HS-5 (cell line): ENCODE results near the gene XXYLT1.

ENCODE experiments used
- DNase-seq: peaks from one replicate; pipeline ENCODE4 v3.0.0-alpha.2; 2012; ENCODE audit warnings: low read depth

Gene XXYLT1

DNA sequence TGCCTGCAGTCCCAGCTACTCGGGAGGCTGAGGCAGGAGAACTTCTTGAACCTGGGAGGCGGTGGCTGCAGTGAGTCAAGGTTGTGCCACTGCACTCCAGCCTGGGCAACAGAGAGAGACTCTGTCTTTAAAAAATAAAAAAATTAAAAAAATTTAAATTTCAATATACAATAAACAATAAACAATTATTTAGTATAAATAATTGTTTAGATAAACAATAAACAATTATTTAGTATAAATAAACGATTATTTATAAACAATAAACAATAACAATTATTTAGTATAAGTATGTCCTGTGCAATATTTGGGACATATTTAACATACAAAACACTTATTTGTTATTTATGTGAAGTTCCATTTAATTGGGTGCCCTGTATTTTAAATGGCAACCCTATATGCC is 119.6 kb downstream of the XXYLT1 start:
- no peak for DNase-seq

GRCh38 chr3:195150181-195151118 is 120.5 kb downstream of the XXYLT1 start:
- no peak for DNase-seq

DNA sequence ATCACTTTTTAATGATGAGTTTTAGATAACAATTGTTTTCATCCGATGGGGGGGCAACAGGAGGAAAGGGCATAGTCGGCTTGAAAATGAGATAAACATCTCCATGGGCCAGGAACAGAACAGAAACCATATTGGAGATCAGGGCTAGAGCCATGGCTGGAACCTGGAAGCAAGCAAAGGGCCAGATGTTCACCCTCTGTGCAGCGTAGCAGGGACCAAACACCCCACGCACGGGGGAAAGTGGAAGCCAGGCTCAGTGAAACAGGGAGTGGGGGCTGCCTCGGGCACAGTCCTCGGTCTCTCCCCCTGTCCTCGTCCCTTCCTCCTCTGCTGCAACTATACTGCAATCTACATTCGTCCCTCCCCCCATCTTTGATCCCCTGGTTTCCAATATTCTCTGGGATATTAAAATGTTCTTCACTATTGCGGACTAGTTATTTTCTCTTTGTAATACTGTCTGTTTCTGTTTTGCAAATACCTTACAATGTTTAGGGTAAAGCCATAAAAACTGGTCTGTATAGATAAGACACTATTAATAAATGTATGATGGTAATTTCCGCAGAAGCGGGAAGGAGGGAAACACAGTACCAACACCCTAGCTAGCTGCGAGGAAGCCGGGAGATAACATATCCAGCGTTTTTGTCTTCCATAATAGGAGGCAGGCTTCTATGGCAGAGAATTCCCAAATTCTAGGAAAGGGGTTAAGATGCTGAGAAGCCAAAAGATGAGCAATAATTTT is 121.5 kb downstream of the XXYLT1 start:
- DNase-seq: no peak

- no peak for DNase-seq
These were observed 122.4 kb downstream of the XXYLT1 start for GRCh38 chr3:195148549-195148948.

GRCh38 chr3:195147649-195148080 is 123.3 kb downstream of the XXYLT1 start:
- no peak for DNase-seq

DNA sequence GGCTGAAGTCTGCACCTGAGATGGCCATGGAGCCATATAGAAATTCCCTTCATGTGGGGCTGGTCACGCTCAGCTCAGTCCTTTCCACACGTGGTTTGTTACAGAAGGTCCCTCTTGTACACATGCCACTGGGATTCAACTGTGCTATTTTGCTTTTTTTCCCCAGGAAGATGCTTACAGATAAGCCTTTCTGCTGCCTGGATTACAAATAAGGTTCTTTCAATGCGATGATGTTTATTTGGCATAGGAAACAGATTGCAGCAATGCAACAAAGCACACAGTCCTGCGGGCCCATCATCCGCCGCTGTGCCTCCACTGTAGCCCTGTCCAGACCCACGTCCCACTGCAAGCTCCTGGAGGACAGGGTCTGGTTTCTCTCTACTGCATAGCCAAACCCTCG is 124.8 kb downstream of the XXYLT1 start:
- DNase-seq: no peak

GRCh38 chr3:195145579-195145978 is 125.4 kb downstream of the XXYLT1 start:
- no peak for DNase-seq

- no peak for DNase-seq
These were observed 127.7 kb downstream of the XXYLT1 start for GRCh38 chr3:195143221-195143620.

DNA sequence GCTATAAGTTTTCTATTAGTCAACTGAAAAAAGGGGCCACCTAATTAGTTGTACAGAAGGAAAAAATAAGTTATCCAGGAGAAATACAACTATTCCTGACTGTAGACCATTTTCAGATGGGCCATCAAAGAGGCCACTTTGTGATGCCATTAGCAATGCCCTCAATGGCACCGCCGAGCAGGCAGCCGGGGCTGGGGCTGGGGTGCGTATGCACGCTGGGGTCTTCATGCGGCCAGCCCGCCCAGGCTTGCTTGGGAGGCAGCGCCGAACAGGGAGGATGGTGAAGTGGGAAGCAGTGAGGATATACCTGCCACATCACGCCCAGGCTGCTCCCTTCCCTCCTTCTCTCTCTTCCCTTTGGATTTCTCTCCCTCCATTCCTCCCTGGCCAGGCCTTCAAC is 128.4 kb downstream of the XXYLT1 start:
- DNase-seq: no peak

DNA sequence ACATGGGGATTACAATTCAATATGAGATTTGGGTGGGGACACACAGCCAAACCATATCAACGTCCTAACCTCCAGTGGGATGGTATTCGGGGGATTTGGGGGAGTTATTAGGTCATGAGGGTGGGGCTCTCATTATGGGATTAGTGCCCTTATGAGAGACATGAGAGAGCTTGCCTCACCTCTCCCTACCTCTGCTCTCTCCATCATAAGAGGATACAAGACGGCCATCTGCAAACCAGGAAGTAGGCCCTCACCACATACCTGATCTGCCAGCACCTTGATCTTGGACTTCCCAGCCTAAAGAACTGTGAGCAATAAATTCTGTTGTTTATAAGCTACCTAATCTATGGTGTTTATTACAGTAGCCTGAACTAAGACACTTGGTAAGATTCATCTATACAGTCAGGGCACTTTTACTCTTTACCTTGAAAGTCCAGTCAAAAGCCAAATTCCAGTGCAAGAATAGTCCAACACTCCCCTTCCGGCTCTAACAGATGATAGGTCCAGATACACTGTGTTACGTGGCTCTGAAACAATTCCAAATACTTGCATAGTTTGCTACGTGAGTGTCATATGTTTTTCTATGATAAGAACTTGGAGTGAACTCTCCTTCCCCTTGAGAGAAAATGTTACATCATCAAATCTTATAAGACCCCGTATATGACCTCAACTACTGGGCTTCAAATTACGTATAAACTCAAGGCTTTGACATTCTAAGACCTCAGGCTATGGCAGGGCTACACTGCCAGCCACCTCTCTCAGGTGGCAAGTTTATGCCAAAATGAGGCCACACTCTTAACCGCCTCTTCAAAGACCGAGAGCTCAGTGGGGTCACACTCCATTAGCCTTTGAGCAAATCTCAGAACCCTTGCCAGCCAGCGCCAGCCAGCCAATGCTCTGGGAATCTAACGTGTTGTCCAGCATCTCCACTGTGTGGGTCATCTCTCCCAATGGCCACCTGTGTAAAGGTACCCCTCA is 129.9 kb downstream of the XXYLT1 start:
- no peak for DNase-seq

DNA sequence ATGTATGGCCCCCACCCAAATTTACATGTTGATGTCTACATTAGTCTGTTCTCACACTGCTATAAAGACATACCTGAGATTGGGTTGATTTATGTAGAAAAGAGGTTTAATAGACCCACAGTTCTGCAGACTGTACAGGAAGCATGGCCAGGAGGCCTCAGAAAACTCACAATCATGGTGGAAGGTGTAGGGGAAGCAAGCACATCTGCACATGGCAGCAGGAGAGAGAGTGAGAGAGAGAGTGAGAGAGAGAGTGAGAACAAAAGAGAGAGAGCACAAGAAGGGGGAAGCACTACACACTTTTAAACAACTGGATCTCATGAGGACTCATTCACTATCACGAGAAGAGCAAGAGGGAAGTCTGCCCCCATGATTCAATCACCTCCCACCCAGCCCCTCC is 130.5 kb downstream of the XXYLT1 start:
- no peak for DNase-seq

DNA sequence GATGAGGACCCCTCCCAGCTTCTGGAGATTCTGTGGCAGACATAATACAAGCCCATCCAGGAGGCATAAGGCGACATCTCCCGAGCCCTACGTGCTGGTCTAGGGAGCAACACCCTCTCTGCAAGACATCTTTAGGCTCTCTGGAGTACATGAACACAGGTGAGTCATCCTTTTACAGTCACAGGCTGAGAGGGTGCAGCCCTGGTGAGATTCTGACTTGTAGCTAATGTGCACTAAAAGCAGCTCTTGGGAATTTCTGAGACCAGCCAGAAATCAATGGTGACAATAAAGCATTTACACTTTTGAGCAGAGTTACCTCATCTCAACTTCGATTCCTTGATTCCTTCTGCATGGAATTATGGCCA is 131.1 kb downstream of the XXYLT1 start:
- no peak for DNase-seq

DNA sequence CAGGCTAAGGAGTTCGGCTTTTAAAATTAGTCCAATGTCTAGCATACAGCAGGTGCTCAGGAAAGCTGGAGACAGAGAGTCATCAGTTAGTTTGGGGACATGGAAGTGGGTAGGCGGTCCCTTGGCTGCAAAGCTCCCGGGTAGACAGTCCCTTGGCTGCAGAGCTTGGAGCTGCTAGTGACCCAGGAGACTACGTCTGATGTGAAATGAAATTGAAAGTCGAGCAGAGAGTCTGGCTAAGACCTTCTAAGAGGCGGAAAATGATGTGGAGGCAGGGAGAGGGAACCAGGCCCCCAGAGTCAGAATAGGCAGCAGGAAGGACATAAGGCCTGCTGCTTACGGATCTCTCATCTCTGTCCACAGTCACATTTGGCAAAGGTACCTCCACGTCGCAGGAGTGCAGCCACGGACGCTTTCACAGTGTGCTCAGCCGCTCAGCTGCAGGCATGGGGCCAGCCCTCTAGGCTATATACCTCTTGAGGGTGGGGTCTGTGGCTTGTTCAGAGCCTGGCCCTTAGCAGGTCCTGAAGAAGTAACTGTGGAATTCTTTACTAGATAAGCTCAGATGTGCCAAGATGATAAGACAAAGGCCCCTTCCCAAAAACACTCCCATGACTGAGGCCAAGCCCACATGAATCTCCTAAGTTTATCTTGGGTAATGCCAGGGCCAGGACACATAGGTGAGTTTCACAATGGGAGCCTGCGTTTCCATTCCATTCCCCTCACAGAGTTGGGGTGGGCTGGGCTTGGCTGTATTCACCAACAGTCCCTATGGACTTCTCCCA is 131.7 kb downstream of the XXYLT1 start:
- DNase-seq: no peak

GRCh38 chr3:195137638-195138588 is 133.0 kb downstream of the XXYLT1 start:
- no peak for DNase-seq

GRCh38 chr3:195135917-195136316 is 135.0 kb downstream of the XXYLT1 start:
- DNase-seq: no peak

DNA sequence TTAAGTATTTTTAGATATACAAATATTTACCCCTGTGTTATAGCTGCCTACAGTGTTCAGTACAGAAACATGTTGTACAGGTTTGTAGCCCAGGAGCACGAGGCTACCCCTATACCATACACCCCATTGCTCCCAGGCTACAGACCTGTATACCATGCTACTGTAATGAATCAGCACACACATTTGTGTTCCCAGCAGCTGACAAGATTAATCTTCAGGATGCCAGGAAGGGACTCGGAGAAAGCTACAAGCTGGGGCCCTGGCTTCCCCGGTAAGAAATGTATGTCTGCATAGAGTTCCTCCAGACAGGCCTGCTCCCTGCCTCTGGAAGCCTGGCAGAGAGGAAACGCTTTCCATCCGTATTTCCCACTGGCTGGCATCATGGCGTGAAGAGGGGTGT is 136.5 kb downstream of the XXYLT1 start:
- DNase-seq: no peak

- DNase-seq: no peak
These were observed 137.5 kb downstream of the XXYLT1 start for GRCh38 chr3:195133462-195133861.

- no peak for DNase-seq
These were observed 137.9 kb downstream of the XXYLT1 start for GRCh38 chr3:195133013-195133412.

GRCh38 chr3:195131176-195131575 is 139.8 kb downstream of the XXYLT1 start:
- DNase-seq: no peak
